Activated naive CD8-positive, alpha-beta T cell treated with anti-CD3 and anti-CD28 coated beads, Interleukin-2, amount 50 U/mL, for 24 hours (primary cell): ENCODE measurements around the gene TTLL9.
"Not testable (repeated sequence)": the region's sequence is repeated elsewhere in the genome, so short reads cannot be mapped to it uniquely, and the experiment has no call there.

Experiments
- ATAC-seq: fragments of 150-1000 bp; cut with Tn5 transposase; one replicate; pipeline ENCODE4 v1.10.0; 2021
- DNase-seq: peaks from one replicate; pipeline ENCODE4 v3.0.0; 2021
- H3K27ac Mint-ChIP-seq: one replicate; pipeline ENCODE4 v1.8.0; 2021; ENCODE audit warnings: mild to moderate bottlenecking, mixed read lengths
- H3K27me3 Mint-ChIP-seq: one replicate; pipeline ENCODE4 v1.8.0; 2021; ENCODE audit warnings: mixed read lengths
- H3K36me3 Mint-ChIP-seq: one replicate; pipeline ENCODE4 v1.8.0; 2021; ENCODE audit warnings: low read depth, mixed read lengths
- H3K4me1 Mint-ChIP-seq: one replicate; pipeline ENCODE4 v1.8.0; 2021; ENCODE audit warnings: mixed read lengths
- H3K4me3 Mint-ChIP-seq: one replicate; pipeline ENCODE4 v1.8.0; 2021; ENCODE audit warnings: mild to moderate bottlenecking, moderate library complexity, mixed read lengths
- H3K9me3 Mint-ChIP-seq: one replicate; pipeline ENCODE4 v1.8.0; 2021; ENCODE audit warnings: mixed read lengths

The TTLL9 gene

DNA sequence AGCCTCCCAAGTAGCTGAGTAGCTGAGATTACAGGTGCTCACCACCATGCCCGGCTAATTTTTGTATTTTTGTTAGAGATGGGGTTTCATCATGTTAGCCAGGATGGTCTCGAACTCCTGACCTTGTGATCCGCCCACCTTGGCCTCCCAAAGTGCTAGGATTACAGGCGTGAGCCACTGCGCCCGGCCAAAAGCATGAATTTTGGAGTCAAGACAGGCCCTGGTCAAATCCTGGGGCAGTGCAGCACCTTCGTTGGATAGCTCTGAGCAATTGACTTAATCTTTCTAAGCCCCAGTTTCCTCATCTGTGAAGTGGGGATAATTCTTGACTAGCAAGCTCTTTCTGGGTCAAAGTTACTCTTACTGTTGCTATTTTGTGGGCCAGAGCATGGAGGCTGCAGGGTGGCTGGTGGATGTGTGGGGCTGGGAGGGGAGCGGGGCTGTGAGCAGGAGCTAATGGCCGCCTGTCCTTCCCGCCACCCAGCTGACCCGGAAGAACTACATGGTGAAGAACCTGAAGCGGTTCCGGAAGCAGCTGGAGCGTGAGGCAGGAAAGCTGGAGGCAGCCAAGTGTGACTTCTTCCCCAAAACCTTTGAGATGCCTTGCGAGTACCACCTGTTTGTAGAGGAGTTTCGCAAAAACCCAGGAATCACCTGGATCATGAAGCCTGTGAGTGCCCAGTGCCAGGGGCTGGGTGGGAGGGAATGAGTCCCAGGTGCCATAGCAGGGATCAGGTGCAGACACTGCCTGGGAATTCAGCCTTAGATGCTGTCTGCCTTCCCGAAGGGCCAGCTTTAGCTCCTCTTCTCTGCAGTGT is 39.0 kb downstream of the TTLL9 start:
- Mint-ChIP-seq H3K36me3 (no peaks in the 10 kb centered on the region), H3K4me3 (no peak overlapping the region), H3K4me1 (no peaks in the 10 kb centered on the region), H3K9me3 (no peaks in the 10 kb centered on the region), H3K27me3 (peaks cover 3% of the 10 kb centered on the region), H3K27ac (no peak overlapping the region)
- ATAC-seq (no peak), DNase-seq (no peak)

- Mint-ChIP-seq H3K27ac (no peak overlapping the region), H3K36me3 (no peaks in the 10 kb centered on the region), H3K9me3 (no peaks in the 10 kb centered on the region), H3K27me3 (peaks cover 3% of the 10 kb centered on the region), H3K4me3 (no peak overlapping the region), H3K4me1 (no peaks in the 10 kb centered on the region)
- no peak for DNase-seq
- no peak for ATAC-seq
These were observed 39.8 kb downstream of the TTLL9 start for GRCh38 chr20:31910071-31910803.

GRCh38 chr20:31913431-31914157 is 43.2 kb downstream of the TTLL9 start:
- H3K9me3 Mint-ChIP-seq, result no peaks in the 10 kb centered on the region
- H3K27me3 Mint-ChIP-seq, result peaks cover 2% of the 10 kb centered on the region
- H3K4me1 Mint-ChIP-seq, result no peaks in the 10 kb centered on the region
- no peak for DNase-seq
- H3K36me3 Mint-ChIP-seq, result no peaks in the 10 kb centered on the region
- no peak overlapping the region for H3K27ac Mint-ChIP-seq
- no peak for ATAC-seq
- H3K4me3 Mint-ChIP-seq, result no peak overlapping the region

DNA sequence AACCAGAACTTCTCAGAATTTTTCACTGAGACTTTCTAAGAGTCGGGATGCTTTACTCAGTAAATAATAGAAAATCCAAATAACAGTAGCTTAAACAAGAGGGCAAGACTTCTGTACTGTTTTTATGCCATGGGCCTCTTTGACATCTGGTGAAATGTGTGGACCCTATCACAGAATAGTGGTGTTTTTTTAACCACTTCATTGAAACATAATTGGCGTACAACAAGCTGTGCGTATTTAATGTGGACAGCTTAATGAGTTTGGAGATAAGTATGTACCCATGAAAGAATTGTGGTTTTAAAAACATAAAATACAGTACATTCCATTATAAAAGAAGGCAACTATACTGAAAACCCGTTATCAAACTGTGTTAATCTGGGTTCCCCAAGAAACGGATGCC is 43.7 kb downstream of the TTLL9 start:
- no peak overlapping the region for H3K4me3 Mint-ChIP-seq
- no peak for ATAC-seq
- H3K27ac Mint-ChIP-seq, result no peak overlapping the region
- no peaks in the 10 kb centered on the region for H3K27me3 Mint-ChIP-seq
- H3K9me3 Mint-ChIP-seq, result no peaks in the 10 kb centered on the region
- no peaks in the 10 kb centered on the region for H3K36me3 Mint-ChIP-seq
- DNase-seq, result no peak
- H3K4me1 Mint-ChIP-seq, result no peaks in the 10 kb centered on the region

DNA sequence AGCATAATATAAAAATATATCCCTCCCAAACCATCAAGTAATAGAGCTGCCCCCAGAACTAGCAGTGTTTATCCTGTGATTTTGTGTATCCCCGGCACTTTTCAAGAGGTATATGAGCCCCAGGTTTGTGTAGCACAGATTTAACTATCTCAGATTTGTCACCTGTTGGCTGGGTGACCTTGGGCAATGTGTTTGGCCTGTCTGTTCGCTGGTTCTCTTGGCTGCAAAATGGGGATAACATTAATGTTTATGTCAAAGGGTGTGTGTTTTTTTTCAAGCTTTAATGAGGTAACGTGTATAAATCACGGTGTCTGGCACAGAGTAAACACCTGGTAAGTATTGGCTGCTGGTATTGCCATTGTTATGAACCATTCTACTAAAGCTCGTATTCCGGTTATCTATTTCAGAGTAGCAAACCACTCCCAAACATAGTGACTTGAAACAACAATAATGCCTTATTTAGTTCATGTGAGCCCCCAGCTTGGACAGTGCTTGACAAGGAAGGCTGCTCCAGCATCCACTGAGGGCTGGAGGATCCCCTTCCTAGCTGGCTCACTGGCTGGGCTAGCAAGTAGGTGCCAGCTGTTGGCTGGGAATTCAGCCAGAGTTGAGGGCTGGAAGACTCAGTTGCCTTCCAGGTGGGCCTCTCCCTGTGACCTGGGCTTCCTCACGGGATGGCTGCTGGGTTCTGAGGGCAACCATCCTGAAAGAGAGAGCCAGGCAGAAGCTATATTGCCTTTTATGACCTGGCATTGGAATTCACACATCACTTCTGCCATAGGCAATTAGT is 45.3 kb downstream of the TTLL9 start:
- H3K4me3 Mint-ChIP-seq, result no peak overlapping the region
- H3K36me3 Mint-ChIP-seq, result no peaks in the 10 kb centered on the region

GRCh38 chr20:31916708-31917107 is 46.3 kb downstream of the TTLL9 start:
- H3K4me3 Mint-ChIP-seq, result no peak overlapping the region
- H3K27ac Mint-ChIP-seq, result no peak overlapping the region
- H3K9me3 Mint-ChIP-seq, result no peaks in the 10 kb centered on the region
- ATAC-seq (no peak), DNase-seq (no peak)
- peaks cover 6% of the 10 kb centered on the region for H3K27me3 Mint-ChIP-seq
- H3K4me1 Mint-ChIP-seq, result no peaks in the 10 kb centered on the region
- no peaks in the 10 kb centered on the region for H3K36me3 Mint-ChIP-seq

More for the DNA sequence above, 45.3 kb downstream of the TTLL9 start:
- no peak overlapping the region for H3K27ac Mint-ChIP-seq
- H3K27me3 Mint-ChIP-seq, result peaks cover 6% of the 10 kb centered on the region
- ATAC-seq (no peak), DNase-seq (no peak)
- no peaks in the 10 kb centered on the region for H3K9me3 Mint-ChIP-seq
- no peaks in the 10 kb centered on the region for H3K4me1 Mint-ChIP-seq

DNA sequence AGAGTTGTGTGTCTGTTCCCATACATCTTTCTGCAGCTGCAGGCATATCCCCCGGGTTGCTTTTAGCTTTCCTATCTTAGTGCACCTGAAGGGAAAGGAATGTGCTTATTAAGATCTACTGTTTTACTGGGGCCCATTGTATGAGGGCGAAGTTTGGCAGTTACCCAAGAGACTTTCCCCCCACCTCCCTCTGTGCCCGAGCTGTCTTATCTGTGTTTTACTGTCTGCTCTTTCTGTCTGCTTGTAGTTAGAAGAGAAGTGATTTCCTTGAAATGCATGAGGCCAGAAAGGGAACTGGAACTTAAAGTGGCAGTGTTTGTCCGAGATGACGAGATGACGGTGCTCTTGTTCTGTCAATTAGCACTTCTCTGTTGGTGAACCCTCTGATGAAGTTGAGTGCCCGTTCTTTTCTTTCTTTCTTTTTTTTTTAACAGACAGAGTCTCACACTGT is 47.6 kb downstream of the TTLL9 start:
- not testable (repeated sequence) for H3K4me1 Mint-ChIP-seq, DNase-seq, H3K36me3 Mint-ChIP-seq, ATAC-seq, H3K9me3 Mint-ChIP-seq, H3K27ac Mint-ChIP-seq, H3K4me3 Mint-ChIP-seq
- peaks cover 11% of the 10 kb centered on the region for H3K27me3 Mint-ChIP-seq

DNA sequence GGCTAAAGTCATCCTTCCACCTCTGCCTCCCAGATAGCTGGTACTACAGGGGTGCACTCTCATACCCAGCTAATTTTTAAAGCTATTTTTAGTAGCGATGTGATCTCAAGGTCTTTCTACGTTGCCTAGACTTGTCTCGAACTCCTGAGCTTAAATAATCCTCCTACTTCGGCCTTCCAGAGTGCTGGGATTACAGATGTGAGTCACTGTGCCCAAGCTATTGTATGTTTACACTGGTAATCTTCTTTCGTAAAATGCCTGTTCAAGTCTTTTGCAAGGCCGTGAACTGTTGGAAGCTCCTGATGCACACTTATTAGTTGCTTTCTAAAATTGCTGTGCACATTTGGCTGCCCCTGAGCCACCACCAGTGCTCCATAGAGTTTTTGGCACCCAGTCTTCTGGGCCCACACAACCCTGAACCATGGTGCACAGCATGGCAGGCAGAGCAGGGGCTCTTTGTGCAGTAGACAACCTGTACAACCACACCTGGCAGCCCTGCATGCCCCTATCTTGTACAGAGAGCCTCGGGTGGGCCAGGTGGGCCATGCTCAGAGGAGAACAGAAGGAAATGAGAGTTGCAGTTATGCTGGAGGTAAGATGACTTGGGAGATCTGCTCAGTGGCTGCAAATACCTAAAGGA is 48.2 kb downstream of the TTLL9 start:
- Mint-ChIP-seq H3K36me3 (no peaks in the 10 kb centered on the region), H3K4me1 (peaks cover 7% of the 10 kb centered on the region), H3K27me3 (peaks cover 11% of the 10 kb centered on the region), H3K4me3 (no peak overlapping the region), H3K27ac (no peak overlapping the region), H3K9me3 (no peaks in the 10 kb centered on the region)
- DNase-seq, result no peak
- no peak for ATAC-seq

- no peak for DNase-seq
- Mint-ChIP-seq H3K4me3 (no peak overlapping the region), H3K27ac (no peak overlapping the region), H3K36me3 (no peaks in the 10 kb centered on the region), H3K9me3 (no peaks in the 10 kb centered on the region), H3K27me3 (peaks cover 18% of the 10 kb centered on the region), H3K4me1 (peaks cover 16% of the 10 kb centered on the region)
- ATAC-seq, result no peak
These were observed 49.1 kb downstream of the TTLL9 start for GRCh38 chr20:31919410-31920155.

DNA sequence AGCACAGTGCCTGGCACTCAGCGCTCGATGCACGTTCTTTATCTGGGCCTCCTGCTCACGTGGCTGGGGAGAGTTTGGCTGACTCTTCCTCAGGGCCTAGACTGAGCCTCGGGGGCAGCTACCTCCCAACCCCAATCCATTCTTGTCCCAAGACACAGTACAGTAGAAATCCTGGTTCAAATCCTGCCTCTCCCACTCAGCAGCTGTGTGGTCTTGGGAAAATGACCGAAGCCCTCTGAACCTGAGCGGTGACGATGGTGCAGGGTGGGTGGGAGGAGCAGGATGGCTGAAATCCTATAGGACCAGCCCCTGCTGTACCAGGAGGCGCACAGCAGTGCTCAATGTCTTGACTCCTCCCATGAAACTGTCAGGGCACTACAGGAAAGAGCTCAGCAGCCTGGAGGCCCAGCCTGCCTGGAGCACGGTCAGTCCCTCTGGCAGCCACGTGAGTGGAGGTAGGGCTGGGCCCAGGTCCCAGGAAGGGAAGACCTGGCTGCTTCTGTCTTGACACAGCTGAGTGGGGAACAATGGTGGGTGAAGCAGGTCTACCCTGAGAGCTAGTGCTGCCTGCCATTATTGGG is 49.9 kb downstream of the TTLL9 start:
- Mint-ChIP-seq H3K27me3 (peaks cover 21% of the 10 kb centered on the region), H3K36me3 (no peaks in the 10 kb centered on the region), H3K4me3 (no peak overlapping the region), H3K27ac (no peak overlapping the region), H3K4me1 (peaks cover 16% of the 10 kb centered on the region), H3K9me3 (no peaks in the 10 kb centered on the region)
- ATAC-seq, result no peak
- DNase-seq, result no peak

GRCh38 chr20:31921480-31921879 is 51.0 kb downstream of the TTLL9 start:
- not testable (repeated sequence) for H3K36me3 Mint-ChIP-seq, DNase-seq, H3K9me3 Mint-ChIP-seq, ATAC-seq, H3K27ac Mint-ChIP-seq, H3K4me3 Mint-ChIP-seq
- Mint-ChIP-seq H3K4me1 (peaks cover 16% of the 10 kb centered on the region), H3K27me3 (peaks cover 25% of the 10 kb centered on the region)

DNA sequence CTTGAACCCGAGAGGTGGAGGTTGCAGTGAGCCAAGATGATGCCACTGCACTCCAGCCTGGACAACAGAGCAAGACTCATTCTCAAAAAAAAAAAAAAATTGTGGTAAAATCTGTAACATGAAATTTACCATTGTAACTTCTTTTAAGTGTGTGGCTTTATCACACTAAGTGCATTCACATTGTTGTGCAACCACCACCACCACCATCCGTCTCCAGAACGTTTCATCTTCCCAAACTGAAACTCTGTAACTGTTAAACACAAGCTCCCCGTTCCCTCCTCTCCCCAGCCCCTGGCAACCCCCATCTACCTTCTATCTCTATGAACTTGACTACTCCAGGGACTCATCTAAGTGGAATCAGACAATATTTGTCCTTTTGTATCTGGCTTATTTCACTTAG is 51.7 kb downstream of the TTLL9 start:
- peaks cover 16% of the 10 kb centered on the region for H3K4me1 Mint-ChIP-seq
- H3K27ac Mint-ChIP-seq, result no peak overlapping the region
- H3K9me3 Mint-ChIP-seq, result no peaks in the 10 kb centered on the region
- H3K4me3 Mint-ChIP-seq, result no peak overlapping the region
- DNase-seq (no peak), ATAC-seq (no peak)
- H3K27me3 Mint-ChIP-seq, result peaks cover 25% of the 10 kb centered on the region
- no peaks in the 10 kb centered on the region for H3K36me3 Mint-ChIP-seq

- no peak for DNase-seq
- Mint-ChIP-seq H3K4me1 (peaks cover 16% of the 10 kb centered on the region), H3K4me3 (no peak overlapping the region), H3K27me3 (peaks cover 25% of the 10 kb centered on the region), H3K9me3 (no peaks in the 10 kb centered on the region), H3K36me3 (no peaks in the 10 kb centered on the region), H3K27ac (no peak overlapping the region)
- no peak for ATAC-seq
These were observed 52.2 kb downstream of the TTLL9 start for GRCh38 chr20:31922588-31922987.
